Effector memory CD4-positive, alpha-beta T cell (primary cell): Measurements from ENCODE around the gene DNAAF8.

Source experiments
- DNase-seq, 3 donors: peaks; one replicate each; pipeline ENCODE4 v3.0.0-alpha.2; 2020
- H3K27ac ChIP-seq: 2 replicates; pipeline ENCODE4 v1.7.0; 2013; ENCODE audit warnings: mild to moderate bottlenecking, low read length, moderate library complexity; ENCODE audit not compliant: insufficient read depth, poor library complexity, severe bottlenecking
- H3K27me3 ChIP-seq: replicated peaks from 2 replicates; pipeline ENCODE4 v1.7.0; 2013; ENCODE audit warnings: mild to moderate bottlenecking, low read length; ENCODE audit not compliant: insufficient read depth, control insufficient read depth, poor library complexity, severe bottlenecking
- H3K36me3 ChIP-seq: 2 replicates; pipeline ENCODE4 v1.7.0; 2013; ENCODE audit warnings: mild to moderate bottlenecking, low read length, moderate library complexity; ENCODE audit not compliant: control insufficient read depth, insufficient read depth
- H3K4me1 ChIP-seq: 2 replicates; pipeline ENCODE4 v1.7.0; 2013; ENCODE audit warnings: low read length, mild to moderate bottlenecking; ENCODE audit not compliant: control insufficient read depth, insufficient read depth, poor library complexity, severe bottlenecking
- H3K4me3 ChIP-seq: 2 replicates; pipeline ENCODE4 v1.7.0; 2013; ENCODE audit warnings: low read length, low read depth, mild to moderate bottlenecking; ENCODE audit not compliant: insufficient read depth, poor library complexity, severe bottlenecking
- H3K9me3 ChIP-seq: 2 replicates; pipeline ENCODE4 v1.7.0; 2013; ENCODE audit warnings: mild to moderate bottlenecking, low read length, moderate library complexity; ENCODE audit not compliant: control insufficient read depth

The DNAAF8 gene

DNA sequence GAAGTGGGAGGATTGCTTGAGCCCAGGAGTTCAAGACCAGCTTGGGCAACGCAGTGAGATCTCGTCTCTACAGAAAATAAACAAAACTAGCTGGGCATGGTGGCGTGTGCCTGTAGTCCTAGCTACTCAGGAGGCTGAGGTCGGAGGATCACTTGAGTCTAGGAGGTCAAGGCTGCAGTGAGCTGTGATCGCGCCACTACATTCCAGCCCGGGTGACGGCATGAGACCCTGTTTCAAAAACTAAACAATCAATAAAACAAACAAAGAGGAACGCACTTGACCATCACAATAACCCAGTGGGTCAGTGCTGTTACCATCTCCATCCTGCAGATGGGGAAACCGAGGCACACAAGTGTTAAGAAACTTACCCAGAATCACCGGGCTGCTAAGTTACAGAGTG is 18.9 kb downstream of the DNAAF8 start:
- H3K9me3 ChIP-seq: no peaks in the 10 kb centered on the region
- no peaks in the 10 kb centered on the region for H3K4me1 ChIP-seq
- H3K27ac ChIP-seq: no peak overlapping the region
- DNase-seq: no peak
- no peak overlapping the region for H3K4me3 ChIP-seq
- peaks cover 47% of the 10 kb centered on the region for H3K36me3 ChIP-seq
- H3K27me3 ChIP-seq: no peaks in the 10 kb centered on the region

DNA sequence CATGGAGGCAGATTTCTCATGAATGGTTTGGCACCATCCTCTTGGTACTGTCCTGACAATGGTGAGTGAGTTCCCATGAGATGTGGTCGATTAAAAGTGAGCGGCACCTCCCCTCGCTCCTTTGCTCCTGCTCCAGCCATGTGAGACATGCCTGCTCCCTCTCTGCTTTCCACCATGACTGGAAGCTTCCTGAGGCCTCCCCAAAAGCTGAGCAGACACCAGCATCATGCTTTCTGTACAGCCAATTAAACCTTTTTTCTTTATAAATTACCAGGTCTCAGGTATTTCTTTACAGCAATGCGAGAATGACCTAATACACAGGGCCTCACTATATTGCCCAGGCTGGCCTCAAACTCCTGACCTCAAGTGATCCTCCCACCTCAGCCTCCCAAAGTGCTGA is 20.5 kb downstream of the DNAAF8 start:
- Histone ChIP-seq H3K27me3 (no peaks in the 10 kb centered on the region), H3K4me1 (no peaks in the 10 kb centered on the region)

DNA sequence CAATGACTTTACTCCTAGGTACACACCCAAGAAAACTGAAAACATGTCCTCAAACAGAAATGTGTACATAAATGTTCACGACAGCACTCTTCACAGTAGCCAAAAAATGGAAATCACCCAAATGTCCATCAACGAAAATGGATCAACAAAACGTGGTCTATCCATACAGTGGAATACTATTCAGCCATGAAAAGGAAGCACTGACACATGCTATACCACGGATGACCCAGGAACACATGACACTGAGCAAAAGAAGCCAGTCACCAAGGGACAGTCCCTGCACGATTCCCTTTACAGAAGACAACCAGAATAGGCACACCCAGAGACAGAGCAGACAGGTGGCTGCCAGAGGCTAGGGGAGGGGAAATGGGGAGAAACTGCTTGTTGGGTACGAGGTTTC is 21.4 kb downstream of the DNAAF8 start:
- Histone ChIP-seq H3K27me3 (no peaks in the 10 kb centered on the region), H3K4me1 (no peaks in the 10 kb centered on the region), H3K36me3 (peaks cover 69% of the 10 kb centered on the region), H3K9me3 (no peaks in the 10 kb centered on the region), H3K27ac (no peak overlapping the region), H3K4me3 (no peak overlapping the region)
- DNase-seq: no peak

More for the DNA sequence above, 20.5 kb downstream of the DNAAF8 start:
- no peak for DNase-seq
- no peak overlapping the region for H3K4me3 ChIP-seq
- no peak overlapping the region for H3K27ac ChIP-seq
- H3K36me3 ChIP-seq: peaks cover 62% of the 10 kb centered on the region
- H3K9me3 ChIP-seq: no peaks in the 10 kb centered on the region

DNA sequence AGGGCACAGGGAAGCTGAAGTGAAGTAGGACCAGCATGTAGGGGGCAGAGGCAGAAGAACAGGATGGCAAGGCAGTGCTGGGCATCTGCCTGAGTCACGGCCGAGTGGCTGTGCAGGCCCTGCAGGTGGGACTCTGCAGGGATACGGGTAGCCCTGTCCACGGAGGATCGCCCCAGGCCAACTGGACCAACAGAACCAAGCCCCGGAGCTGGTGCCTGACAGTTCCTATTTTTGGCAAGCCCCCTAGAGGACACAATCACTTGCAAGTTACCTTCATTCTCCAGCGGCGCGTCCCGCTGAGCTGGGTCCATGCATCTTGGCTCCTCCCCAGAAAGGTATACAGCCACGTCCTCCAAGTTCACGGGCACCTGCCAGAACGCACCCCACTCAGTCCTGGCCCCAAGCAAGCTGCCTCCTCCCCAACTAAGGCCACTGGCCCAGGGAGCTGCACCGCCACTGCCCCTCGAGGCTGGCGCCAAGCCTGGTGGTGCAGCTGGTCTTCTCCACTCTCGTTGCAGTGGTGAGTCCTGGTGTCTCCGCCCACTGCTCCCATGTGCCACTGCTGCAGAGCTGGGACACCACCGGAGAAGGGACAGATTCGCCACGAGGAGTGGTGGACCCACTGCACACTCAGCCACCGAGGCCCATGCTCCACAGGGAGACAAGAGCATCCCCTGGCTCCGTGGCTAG is 26.0 kb downstream of the DNAAF8 start:
- H3K4me1 ChIP-seq: no peaks in the 10 kb centered on the region
- H3K36me3 ChIP-seq: peaks cover 53% of the 10 kb centered on the region
- H3K27me3 ChIP-seq: no peaks in the 10 kb centered on the region
- H3K4me3 ChIP-seq: no peak overlapping the region
- H3K9me3 ChIP-seq: no peaks in the 10 kb centered on the region
- no peak overlapping the region for H3K27ac ChIP-seq
- no peak for DNase-seq

DNA sequence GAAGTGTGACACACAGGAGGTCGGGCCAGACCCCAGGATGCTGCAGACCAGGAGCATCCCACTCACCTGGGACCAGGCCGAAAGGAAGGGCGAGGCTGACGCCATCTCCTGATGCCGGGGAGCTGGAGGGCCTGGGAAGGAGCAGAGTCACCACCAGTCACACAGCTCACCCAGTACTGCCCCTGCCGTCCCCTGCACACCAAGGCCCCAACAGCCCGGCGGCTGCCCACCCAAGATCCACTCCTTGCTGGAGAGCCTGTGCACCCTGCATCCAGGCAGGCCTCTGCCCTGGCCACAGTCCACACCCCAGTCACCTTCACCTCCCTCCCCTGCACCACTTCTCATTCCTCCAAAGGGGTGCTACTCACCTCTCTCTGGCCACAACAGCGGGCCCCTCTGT is 27.9 kb downstream of the DNAAF8 start:
- no peak overlapping the region for H3K4me3 ChIP-seq
- no peaks in the 10 kb centered on the region for H3K27me3 ChIP-seq
- DNase-seq: no peak
- peaks cover under 1% of the 10 kb centered on the region for H3K4me1 ChIP-seq
- no peak overlapping the region for H3K27ac ChIP-seq
- no peaks in the 10 kb centered on the region for H3K9me3 ChIP-seq
- peaks cover 50% of the 10 kb centered on the region for H3K36me3 ChIP-seq

DNA sequence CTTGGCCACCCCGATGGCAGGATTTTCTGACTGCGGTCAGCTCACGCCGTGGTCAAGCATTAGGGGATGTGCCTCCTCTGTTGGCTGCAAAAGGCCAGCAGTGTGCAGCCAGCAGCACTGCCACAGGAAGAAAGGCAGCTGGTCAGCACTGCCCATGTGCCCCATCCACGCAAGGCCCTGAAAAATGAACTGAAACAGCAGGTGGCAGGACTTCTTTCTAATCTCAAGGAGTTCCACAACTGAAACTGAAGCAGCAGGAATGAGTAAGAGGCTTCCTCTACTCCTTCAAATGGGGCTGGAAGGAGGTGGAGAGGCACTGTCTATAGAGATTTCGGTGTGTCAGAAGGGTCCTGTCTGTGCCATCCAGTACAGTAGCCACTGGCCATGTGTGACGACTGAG is 29.5 kb downstream of the DNAAF8 start:
- DNase-seq: no peak
- peaks cover 11% of the 10 kb centered on the region for H3K4me1 ChIP-seq
- peaks cover 39% of the 10 kb centered on the region for H3K36me3 ChIP-seq
- H3K27ac ChIP-seq: no peak overlapping the region
- no peak overlapping the region for H3K4me3 ChIP-seq
- no peaks in the 10 kb centered on the region for H3K9me3 ChIP-seq
- H3K27me3 ChIP-seq: no peaks in the 10 kb centered on the region

DNA sequence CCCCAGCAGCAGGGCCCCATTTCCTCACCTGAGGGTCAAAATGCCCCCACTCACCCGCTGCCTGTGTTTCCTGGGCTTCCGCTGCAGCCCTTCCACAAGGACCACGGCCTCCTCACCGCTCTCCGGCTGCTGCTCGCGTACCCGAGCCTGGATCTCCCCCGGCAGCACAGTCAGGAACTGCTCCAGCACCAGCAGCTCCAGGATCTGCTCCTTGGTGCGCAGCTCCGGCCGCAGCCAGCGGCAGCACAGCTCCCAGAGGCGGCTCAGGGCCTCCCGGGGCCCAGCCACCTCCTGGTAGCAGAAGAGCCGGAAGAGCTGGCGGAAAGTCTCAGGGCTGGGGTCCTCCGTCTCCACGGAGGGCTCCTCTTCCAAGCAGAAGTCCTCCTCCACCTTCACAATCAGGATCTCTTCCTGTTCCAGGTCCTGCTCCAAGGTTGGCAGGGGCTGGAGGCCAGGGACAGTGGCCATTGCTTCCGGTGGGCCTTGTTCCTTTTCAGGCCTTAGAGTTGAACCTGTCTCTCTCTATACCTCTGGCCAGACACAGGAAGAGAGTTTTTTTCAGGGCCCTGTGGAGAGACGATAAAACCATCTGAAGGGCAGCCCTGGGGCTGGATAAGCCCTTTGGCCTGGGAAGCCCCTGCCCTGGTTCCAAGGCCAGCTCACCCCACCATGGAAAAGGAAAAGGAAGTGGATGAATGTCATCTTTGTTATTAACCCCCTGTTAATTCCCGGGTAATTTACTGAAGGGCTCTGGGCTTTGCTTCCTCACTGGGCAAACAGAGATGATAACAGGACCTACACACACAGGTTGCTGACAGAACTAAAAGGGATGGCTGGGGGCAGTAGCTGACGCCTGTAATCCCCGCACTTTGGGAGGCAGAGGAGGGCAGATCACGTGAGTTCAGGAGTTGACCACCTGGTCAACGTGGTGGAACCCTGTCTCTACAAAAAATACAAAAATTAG is 31.5 kb downstream of the DNAAF8 start:
- Histone ChIP-seq H3K27ac (peak overlapping the region; percentile 71), H3K27me3 (no peaks in the 10 kb centered on the region), H3K36me3 (peaks cover 21% of the 10 kb centered on the region), H3K4me3 (peak overlapping the region; percentile 85), H3K4me1 (peaks cover 11% of the 10 kb centered on the region), H3K9me3 (no peaks in the 10 kb centered on the region)
- no peak for DNase-seq

DNA sequence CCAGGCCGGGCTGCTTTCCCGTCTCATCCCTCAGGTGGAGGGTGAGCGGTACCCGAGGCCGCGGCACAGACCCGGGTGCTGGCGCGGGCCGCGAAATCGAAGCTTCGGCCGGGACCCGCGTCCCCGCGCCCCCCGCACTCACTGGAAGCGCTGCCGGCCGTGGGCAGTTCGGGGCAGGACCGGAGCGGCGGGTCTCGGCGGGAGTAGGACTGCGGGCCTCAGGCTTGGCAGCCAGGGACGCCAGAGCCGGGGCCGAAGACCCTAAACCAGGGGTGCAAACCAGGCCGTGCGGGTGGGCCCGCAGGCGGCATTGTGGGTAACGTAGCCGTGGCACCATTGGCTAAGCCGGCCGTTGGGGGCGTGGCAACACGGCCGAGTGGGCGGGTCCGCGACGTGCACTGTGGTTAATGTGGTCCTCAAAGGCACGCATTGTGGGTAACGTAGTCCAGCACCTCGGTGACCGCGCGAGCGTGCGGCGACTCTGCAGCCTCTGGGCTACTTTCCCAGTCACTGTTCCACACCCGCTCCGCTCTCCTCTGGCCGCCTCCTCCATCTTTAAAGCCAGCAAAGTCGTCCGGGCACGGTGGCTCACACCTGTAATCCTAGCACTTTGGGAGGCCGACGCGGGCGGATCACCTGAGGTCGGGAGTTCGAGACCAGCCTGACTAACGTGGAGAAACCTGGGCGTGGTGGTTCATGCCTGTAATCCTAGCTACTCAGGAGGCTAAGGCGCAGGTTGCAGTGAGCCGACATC is 32.7 kb downstream of the DNAAF8 start, which contains the start of gene ZNF500:
ZNF500 (minus strand) TSS at position 288 of the 754 bp plus-strand sequence. CDS start 1,184 bp downstream, outside the sequence.
- H3K27me3 ChIP-seq: no peaks in the 10 kb centered on the region
- peaks cover 15% of the 10 kb centered on the region for H3K36me3 ChIP-seq
- H3K9me3 ChIP-seq: no peaks in the 10 kb centered on the region
- DNase-seq: peak; percentile 88 to 91 (median 91)
- peaks cover 11% of the 10 kb centered on the region for H3K4me1 ChIP-seq
- H3K27ac ChIP-seq: peak within 1 kb of the TSS; percentile 71
- H3K4me3 ChIP-seq: peak within 1 kb of the TSS; percentile 85

DNA sequence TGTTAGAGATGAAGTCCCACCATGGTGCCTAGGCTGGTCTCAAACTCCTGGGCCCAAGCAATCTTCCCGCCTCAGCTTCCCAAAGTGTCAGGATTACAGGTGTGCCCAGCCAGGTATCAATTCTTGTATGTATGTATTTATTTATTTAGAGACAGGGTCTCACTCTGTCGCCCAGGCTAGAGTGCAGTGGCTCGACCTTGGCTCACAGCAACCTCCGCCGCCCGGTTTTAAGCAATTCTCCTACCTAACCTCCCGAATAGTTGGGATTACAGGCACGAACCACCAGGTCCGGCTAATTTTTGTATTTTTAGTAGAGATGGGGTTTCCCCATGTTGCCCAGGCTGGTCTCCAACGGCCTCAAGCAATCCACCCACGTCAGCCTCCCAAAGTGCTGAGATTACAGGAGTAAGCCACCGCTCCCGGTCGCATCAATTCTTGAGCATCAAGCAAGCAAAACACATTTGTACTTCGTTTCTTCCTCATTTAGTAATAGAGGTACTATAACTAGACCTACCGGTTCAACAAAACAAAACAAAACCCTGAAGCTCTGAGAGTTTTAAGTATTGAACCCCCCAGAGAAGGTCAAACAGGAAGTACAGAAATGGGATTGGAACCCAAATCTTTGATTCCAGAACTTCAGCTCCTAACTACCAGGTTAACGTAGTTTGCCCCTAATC is 33.7 kb downstream of the DNAAF8 start:
- no peaks in the 10 kb centered on the region for H3K27me3 ChIP-seq
- peak overlapping the region; percentile 47 for H3K4me3 ChIP-seq
- peak in 1 of 3 donors; percentile 9 for DNase-seq
- H3K27ac ChIP-seq: peak overlapping the region; percentile 56
- no peaks in the 10 kb centered on the region for H3K9me3 ChIP-seq
- H3K36me3 ChIP-seq: peaks cover 10% of the 10 kb centered on the region
- H3K4me1 ChIP-seq: peaks cover 11% of the 10 kb centered on the region
